HL-60 (cell line): ENCODE data around the gene SLFN5.

ENCODE experiments used
- CTCF ChIP-seq: IDR thresholded peaks from one replicate; pipeline ENCODE4 v1.5.1; 2011; ENCODE audit warnings: low read length, control low read depth, inconsistent platforms; ENCODE audit not compliant: insufficient read depth
- GABPA ChIP-seq: IDR thresholded peaks from 2 replicates; pipeline ENCODE4 v1.6.1; 2012; ENCODE audit warnings: low read depth
- POLR2AphosphoS5 ChIP-seq: IDR thresholded peaks from 2 replicates; pipeline ENCODE4 v1.6.1; 2012; ENCODE audit warnings: low read depth
- TF ChIP-seq, protein P1 (sequence below): IDR thresholded peaks from 2 replicates; pipeline ENCODE4 v1.6.1; 2012; ENCODE audit warnings: low read depth; ENCODE audit not compliant: insufficient replicate concordance

GRCh38 chr17:35294756-35295155 lies 51.9 kb downstream of the SLFN5 start:
- no peak for TF ChIP-seq CTCF
- TF ChIP-seq GABPA: no peak
- no peak for TF ChIP-seq POLR2AphosphoS5
- TF ChIP-seq, protein P1, sequence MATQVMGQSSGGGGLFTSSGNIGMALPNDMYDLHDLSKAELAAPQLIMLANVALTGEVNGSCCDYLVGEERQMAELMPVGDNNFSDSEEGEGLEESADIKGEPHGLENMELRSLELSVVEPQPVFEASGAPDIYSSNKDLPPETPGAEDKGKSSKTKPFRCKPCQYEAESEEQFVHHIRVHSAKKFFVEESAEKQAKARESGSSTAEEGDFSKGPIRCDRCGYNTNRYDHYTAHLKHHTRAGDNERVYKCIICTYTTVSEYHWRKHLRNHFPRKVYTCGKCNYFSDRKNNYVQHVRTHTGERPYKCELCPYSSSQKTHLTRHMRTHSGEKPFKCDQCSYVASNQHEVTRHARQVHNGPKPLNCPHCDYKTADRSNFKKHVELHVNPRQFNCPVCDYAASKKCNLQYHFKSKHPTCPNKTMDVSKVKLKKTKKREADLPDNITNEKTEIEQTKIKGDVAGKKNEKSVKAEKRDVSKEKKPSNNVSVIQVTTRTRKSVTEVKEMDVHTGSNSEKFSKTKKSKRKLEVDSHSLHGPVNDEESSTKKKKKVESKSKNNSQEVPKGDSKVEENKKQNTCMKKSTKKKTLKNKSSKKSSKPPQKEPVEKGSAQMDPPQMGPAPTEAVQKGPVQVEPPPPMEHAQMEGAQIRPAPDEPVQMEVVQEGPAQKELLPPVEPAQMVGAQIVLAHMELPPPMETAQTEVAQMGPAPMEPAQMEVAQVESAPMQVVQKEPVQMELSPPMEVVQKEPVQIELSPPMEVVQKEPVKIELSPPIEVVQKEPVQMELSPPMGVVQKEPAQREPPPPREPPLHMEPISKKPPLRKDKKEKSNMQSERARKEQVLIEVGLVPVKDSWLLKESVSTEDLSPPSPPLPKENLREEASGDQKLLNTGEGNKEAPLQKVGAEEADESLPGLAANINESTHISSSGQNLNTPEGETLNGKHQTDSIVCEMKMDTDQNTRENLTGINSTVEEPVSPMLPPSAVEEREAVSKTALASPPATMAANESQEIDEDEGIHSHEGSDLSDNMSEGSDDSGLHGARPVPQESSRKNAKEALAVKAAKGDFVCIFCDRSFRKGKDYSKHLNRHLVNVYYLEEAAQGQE: no peak
